GM19238 (cell line): Measurements from ENCODE around the gene NELL1.

ENCODE experiments used
- DNase-seq: peaks from one replicate; pipeline ENCODE4 v3.0.0; 2011; ENCODE audit warnings: low spot score; ENCODE audit not compliant: insufficient read length

NELL1 gene

DNA sequence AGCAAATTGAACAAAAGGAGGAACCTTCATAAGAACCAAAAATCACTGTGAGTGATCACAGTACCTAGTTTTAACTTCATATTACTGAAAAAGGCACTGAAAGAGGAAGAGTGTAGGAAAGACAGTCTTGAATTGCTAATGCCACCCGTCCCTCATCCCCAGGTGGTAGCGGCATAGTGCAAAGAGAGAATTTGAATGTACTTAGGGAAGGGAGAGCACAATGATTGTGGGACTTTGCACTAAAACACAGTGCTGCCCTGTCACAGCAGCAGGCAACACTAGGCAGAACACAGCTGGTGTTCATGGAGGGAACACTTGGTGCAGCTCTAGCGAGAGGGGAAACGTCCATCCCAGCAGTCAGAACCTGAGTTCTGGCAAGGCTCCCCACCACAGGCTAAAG lies 807.2 kb downstream of the NELL1 start:
- DNase-seq, result no peak

DNA sequence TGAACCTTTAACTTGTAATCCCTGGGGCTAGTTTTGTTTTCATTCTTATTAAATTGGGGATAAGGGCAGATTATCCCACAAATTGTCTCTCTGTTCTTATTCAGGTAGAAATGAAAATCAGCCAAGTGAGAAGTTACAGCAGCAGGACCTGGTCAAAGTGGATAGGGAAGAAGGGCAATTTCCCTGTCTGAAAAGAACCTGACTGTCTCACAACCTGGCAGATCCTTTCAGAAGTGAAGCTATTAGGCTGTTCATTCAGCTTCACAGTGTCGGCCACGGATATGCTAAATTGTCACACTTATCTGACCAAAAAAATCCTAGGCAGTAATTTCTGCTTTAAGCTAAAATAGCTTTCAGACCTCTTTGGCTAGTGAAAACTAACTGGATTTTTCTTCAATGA lies 810.9 kb downstream of the NELL1 start:
- DNase-seq, result no peak

DNA sequence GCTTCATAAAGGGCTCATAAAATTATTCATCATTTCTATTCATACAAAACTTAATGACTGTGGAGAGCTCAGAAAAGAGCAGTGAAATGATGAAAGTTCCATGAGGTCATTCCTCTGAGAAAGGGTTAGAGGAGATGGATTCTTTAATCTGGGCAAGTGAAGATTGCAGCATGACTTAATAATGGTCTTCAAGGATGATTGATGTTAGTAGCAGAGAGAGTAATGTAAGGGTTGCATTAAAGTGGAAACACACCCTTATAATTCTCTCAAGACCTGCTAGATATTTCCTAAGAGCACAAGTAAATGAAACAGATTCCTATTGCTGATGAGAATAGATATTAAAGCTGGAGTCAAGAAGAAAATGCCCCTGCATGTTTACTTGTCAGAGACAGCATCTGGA lies 811.9 kb downstream of the NELL1 start:
- no peak for DNase-seq

DNA sequence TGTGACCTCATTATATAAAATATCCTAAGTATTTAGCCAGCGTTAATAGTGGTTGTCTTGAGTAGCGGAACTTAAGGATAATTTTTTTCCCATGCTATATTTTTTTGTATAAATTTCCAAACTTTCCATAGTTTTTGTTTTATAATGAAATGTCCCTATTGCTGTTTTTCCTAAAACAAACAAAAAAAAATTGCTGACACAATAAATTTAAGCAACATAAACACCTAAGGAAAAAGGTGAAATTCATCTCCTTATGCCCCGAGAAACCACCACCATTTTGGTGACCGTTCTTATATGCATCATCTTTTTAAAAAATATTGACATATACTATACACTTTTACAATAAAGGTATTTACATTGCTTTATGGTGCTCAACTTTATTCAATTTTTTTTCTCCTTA lies 814.7 kb downstream of the NELL1 start:
- no peak for DNase-seq

DNA sequence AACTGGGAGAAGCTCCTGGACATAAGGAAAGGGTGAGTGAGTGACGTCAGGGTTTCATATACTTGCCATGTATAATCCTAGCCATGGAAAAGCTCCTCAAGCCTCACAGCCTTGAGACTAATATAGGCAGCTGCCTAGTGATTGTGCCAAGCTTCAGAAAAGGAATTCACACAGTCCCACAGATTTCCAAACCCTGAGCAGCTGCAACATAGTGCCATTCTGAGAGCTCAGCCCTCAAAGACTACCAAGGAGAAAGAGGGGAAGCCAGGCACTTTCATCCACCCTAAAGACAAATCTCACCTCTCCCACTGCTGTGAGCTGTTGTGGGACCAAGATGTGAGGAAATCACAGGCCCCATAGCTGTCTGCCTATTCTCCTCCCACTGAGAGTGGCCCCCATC lies 815.6 kb downstream of the NELL1 start:
- no peak for DNase-seq

DNA sequence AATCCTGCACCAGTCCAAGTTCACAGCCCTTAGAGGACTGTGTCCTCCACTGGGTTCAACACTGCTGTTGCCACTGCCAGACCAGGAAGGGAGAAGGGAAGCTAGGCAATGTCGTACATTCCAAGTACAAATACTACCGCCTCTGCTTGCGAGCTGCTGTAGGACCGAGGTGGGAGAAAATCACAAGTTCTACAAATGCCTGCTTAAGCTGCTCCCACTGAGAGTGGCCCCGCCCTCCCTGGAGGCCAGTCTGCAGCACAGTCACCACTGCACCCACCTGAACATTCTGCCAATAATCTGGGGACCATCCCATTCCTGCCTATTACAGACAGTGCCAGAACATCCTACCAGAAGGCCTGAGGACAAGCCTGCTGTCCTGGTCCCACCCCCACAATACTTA lies 816.0 kb downstream of the NELL1 start:
- no peak for DNase-seq

DNA sequence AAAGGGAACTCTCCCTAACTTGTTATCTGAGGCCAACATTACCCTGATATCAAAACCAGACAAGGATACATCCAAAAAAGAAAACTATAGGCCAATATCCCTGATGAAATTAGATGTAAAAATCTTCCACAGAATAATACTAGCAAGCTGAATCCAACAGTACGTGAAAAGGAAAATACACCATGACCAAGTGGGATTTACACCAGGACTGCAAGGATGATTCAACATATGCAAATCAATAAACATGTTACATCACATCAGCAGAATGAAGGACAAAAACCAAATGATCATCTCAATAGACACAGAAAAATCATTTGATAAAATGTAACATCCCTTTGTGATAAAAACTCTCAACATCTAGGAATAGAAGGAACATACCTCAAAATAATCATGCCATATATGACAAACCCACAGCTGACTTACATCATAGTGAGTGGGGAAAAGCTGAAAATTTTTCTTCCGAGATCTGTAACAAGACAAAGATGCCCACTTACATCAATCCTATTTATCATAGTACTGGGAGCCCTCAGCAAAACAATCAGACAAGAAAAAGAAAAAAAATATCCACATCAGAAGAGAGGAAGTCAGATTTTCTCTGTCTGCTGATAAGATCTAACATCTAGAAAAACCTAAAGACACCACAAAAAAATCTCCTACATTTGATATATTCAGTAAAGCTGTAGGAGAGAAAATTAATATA lies 820.2 kb downstream of the NELL1 start:
- DNase-seq, result no peak

DNA sequence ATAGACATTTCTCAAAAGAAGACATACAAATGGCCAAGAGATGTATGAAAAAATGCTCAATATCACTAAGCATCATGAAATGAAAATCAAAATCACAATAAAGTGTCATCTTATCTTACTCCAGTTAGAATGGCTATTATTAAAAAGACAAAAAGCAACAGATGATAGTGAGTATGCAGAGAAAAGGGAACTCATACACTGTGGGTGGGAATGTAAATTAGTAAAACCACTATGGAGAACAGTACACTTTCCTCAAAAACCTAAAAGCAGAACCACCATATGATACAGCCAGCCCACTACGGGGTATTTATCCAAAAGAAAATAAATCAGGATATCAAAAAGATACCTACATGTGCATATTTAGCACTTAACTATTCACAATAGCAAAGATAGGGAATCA lies 823.5 kb downstream of the NELL1 start:
- no peak for DNase-seq

DNA sequence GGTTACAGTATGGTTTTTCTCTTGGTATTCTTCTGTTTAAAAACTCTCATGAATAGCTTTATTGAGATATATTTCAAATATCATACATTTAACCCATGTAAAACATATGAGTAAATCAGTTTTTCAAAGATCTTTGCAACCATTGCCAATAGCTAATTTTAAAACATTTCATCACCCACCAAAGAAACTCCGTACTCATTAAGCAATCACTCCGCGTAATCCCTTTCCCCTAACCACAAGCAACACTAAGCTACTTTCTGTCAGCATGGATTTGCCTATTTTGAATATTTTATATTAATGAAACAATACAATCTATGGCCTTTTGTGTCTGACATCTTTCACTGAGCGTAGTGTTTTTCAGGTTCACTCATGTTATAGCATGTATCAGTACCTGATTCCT lies 825.6 kb downstream of the NELL1 start:
- DNase-seq, result no peak

DNA sequence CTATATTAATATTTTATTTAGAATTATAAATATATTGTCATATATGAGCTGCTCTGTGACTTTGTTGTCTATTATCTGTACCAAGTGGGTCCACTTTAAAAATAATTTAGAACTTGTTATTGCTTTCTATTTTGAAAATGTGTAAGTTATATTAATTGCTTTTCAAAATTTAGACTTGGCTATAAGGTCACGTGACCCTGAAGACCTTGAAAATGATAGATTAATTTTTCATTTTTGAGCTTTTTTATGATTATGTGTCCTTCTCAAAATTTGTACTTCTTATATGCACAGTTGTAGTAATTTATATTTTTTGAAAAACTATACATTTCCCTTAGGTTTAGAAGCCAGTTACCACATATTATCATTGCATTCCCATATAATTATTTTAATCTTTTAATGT lies 826.5 kb downstream of the NELL1 start:
- no peak for DNase-seq

DNA sequence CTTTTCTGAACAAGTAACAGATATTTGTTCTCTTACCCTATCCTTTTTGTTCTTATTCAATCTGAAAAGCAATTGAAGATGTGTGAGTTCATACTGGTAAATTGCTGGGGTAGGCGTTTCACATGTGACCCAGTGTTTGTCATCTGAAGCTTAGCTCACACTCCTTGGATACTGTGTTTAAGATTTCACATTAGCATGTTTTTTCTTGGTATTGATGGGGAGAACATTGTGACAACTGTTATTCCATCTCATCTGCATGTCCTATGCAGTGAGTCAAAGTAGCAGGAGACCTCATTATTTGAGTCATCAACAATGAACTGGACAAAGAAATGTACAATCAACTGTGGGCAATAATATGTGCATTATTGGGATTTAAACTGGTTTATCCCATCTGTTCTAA lies 831.9 kb downstream of the NELL1 start:
- no peak for DNase-seq

DNA sequence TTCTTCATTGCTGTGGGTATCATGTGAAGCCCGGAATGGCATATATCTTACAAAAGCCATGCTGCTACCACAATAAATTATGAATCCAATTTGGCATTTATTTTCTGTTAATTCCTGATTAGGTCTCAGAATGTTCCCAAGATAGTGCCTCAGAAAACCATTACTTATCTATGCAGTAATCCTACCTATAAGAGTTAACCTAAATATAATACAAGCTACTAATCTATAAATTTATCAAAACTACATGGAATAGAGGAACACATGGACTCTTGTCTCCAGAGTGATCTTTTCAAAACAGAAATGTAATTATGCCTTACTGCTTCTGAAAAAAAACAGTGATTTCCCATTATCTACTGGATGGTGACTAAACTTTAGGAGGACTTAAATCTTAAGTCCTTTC lies 835.7 kb downstream of the NELL1 start:
- DNase-seq, result no peak

DNA sequence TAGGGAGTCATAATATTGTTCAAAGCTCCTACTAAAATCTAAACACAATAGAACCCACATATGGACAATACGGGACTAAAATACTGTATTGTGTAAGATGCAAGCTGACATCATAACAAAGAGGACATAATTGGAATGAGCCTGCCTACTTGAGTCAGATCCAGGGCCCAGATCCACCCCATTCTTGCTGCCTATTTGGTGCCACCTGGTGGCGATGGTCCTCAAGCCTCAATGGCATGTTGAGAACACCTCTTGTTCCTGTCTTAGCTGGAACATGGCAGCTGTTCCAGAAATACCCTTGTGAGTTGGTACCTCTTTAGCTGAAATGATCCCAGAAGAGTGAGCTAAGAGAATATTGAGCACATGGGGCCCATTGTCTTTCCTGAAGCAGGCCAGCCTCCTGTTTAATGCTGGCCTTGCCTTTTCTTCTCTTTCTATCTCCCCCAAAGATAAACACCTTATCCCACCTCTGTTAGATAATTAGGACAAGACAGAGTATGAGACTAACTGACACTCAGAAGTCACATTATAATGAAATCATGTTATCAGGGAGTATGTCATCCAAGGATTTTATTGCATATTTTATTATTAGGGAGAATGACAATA lies 842.6 kb downstream of the NELL1 start:
- DNase-seq, result peak; percentile 10

DNA sequence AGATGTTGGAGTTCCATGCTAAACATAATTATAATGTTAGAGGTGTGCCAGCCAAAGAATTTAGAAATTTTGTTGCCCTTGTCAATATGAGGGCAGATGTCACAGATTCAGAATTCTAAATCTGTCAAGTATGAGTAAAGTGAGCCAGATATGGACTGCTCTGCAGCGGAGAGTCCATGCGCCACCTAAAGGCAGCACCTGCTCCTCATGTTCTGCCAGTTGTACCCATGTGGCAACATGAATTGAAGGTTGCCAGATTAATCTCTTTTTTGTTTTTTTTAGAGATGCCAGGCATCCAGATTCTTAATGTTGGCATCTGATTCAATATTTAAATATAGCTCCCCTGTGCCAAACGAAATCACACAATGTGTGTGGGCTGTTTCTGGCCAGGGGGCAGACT lies 844.9 kb downstream of the NELL1 start:
- no peak for DNase-seq

DNA sequence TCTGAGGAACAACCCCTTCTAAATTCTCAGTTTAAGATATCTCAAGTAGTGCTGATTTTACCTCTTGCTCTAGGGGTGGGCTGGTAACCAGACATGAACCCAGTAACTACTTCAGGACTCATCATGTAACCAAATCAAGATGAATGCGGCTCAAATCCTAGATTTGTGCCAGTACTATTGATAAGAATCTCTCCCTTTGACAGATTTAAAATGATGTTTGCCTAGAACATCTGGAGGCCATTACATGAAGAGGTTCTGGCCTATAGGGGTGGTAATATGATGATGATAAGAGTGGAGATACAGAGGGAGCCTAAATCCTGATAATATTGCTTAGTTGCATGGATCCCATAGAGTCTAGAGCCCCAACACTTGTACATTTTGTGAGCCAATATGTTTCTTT lies 850.9 kb downstream of the NELL1 start:
- DNase-seq, result no peak

DNA sequence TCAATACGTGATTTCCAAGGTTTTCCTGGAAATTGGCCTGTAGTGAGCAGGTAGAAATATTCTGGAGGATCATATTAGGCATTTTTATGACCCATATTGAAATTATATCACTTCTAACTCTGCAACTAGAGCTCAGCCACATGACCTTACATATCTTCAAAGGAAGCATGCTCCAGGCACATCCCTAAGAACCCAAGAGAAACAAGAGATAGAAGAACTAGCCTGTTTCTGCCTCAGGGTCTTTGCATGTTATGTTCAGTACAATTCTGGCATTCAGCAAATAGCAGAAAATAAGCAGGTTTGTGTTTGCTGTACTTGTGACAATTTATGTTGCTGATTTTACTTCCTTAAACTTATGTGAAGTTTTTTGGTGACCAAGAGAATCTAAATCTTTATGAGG lies 859.8 kb downstream of the NELL1 start:
- no peak for DNase-seq

DNA sequence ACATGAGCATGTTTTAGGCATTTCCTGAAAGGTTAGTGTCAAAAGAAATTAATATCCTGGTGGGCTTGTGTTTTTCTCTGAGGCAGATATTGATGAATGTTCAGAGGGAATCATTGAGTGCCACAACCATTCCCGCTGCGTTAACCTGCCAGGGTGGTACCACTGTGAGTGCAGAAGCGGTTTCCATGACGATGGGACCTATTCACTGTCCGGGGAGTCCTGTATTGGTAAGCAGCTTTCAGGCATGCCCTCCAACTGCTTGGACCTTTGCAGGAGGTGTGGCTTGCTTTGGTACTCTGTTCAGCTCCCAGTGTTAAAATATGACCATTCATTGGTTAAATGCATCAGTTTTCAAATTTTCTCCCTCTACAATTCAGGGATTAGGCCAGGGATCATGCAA lies 864.9 kb downstream of the NELL1 start:
- no peak for DNase-seq

DNA sequence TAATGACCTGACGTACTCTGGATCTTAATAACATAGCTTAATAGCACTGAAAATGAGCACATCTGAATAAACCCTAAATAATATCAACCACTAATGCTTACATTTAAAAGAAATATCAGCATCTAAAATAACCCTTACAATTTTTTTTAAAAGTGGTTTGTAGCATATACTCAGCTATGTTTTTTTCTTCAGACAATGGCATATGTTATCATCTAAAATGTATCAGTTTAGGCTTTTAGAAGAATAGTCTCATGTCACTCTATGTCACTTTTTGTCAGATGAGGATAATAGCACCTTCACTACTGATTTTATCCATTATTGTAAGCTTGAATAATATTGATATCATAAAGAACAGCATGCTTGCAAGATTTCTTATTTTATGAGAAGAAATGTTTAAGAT lies 868.6 kb downstream of the NELL1 start:
- no peak for DNase-seq

DNA sequence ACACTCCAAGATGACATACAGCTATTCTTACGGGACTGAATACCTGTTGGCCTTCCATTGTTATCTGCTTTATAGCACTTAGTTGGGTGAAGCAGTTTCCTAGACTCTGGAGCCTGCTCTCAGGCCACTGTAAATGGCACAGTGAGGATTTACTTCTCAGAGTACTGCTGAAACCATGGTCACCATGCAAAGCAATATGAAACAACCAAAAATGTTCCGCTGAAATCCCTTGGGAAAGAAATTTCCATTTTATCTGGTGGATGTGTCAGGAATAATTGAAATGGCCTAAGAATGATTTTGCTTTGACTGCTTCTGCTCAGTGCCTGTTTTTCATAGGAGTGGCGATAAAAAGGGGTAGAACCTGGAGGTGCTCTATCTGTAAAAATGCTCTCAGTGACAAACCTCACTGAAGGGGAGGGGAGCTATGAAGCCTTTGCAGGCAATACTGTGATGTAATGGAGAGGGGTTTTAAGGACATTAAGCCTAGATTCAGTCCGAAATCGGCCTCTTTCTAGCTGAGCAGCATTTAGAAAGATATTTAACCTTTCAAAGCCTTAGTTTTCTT lies 871.9 kb downstream of the NELL1 start:
- DNase-seq, result no peak

DNA sequence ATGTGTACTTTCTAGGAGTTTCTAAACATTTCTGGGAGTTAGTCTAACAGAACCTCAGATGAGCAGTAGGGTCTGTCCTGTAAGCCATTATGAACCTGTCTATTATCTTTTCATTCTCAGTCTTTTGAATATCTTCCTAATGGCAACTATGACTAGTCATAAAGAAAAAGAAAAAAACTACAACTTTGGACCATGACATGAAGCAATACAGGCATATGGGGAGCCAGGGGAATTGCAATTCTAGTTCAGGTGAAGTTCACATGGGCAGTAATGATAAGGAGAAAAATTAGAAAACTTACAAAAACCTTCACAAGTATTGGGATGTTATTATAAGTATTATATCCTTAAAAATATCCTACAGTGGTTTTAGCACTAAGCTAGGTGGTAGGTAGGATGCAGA lies 874.5 kb downstream of the NELL1 start:
- no peak for DNase-seq

DNA sequence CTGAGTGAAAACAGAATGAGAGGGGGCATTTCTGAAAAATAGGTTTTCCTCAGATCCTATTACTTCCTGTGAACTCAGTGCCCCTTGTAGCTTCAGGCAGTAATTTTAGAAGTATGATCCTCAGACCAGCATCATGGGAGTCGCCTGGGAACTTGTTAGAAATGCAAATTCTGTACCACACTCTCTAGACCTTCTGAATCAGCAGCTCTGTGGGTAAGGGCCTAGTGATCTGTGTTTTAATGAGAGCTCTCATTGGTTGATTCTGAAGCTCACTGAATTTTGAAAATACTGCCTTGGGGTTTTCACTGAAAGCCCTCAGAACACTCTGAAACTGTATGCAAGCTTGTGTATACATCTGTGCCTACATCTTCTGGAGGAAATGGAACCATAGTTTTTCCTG lies 876.3 kb downstream of the NELL1 start:
- DNase-seq, result no peak

DNA sequence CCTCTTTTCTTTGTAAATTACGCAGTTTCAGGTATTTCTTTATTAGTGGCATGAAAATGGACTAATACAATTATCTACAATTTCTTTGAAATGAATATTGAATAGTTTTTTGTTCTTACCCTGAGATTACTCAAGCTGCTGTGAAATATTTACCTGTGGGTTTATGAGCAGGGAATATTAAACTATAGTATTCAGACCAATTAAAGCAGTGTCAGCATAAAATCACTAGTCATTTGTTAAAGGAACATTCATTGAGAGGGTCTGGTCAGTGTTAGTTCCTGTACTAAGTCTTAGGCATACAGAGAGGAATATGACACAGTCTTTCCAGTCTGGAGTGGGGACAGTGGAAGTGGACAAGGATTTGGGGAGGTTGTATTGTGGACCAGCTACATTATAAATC lies 877.3 kb downstream of the NELL1 start:
- no peak for DNase-seq

DNA sequence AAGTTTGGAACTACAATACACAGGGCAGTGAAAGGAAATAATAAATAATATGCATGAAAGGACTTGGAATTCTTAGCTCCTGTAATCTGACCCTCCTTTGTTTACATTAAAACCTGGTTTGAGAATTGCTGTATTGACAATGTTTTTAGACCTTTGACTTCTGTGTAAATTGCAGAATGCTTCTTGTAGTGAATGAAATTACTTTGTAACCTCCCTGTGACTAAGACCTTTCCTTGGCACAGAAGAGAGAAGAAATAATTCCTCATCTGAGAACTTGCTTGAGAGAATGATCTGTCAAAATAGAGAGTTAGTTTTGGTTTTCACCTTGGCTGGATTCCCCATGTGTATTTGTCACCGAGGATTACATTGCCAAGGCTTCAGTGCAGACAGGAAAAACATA lies 883.5 kb downstream of the NELL1 start:
- no peak for DNase-seq
